Measurements from ENCODE around the gene ABCG8.

Gene ABCG8

DNA sequence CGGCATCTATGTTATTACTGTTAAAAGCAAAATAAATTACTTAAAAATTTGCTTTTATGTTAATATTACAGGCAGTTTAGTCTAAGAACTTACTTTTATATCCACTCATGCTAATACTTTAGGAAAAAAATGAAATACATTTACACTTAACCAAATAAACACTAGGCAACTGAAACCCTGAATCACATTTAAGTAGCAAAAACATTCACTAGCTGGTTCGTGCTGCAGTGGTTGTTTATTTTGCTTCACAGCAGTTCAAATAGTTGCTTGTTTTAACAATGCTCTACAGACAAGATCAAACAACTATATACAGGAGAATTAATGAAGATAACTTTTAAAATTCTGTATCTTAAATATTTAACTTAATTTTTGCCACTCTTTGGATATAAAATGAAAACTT is 60.8 kb downstream of the ABCG8 start:
- TF ChIP-seq NFIC (IDR thresholded peaks at IDR 0.05): no peak
- TF ChIP-seq TEAD4 (IDR thresholded peaks at IDR 0.05): no peak
- no peak for TF ChIP-seq TCF12 (IDR thresholded peaks at IDR 0.05; ENCODE audit: low read depth)
- no peak for TF ChIP-seq CEBPB (IDR thresholded peaks at IDR 0.05)
- TF ChIP-seq, protein P1, sequence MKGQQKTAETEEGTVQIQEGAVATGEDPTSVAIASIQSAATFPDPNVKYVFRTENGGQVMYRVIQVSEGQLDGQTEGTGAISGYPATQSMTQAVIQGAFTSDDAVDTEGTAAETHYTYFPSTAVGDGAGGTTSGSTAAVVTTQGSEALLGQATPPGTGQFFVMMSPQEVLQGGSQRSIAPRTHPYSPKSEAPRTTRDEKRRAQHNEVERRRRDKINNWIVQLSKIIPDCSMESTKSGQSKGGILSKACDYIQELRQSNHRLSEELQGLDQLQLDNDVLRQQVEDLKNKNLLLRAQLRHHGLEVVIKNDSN (IDR thresholded peaks at IDR 0.05): no peak

DNA sequence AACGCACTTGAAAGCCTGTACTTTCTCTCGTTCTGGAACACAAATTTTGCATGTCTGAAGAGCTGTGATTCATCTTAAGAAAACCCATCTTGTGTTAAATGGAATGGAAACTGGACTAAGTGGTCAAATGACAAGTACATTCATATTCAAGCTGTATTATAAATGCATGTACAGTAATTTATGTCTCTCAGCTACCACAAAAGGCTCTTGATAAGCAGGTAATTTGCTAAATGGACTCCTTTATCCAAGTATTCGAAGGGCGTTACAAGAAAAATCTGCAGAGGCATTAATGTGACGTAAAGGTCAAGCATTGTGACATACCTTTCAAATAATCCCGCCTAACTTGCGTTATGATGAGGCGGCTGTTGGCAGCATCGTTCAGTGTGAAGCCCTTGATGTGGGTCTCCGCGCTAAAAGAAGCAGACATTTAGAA is 66.6 kb downstream of the ABCG8 start:
- TF ChIP-seq TEAD4 (IDR thresholded peaks at IDR 0.05) (no peak), EP300 (IDR thresholded peaks at IDR 0.05; ENCODE audit: borderline replicate concordance) (no peak), TCF12 (IDR thresholded peaks at IDR 0.05; ENCODE audit: low read depth) (no peak), NFIC (IDR thresholded peaks at IDR 0.05) (no peak), ZBTB7A (IDR thresholded peaks at IDR 0.05; ENCODE audit: low read depth) (no peak), TAF1 (IDR thresholded peaks at IDR 0.05; ENCODE audit: low read depth) (no peak), EGR1 (IDR thresholded peaks at IDR 0.05) (no peak), CEBPB (IDR thresholded peaks at IDR 0.05) (no peak), RAD21 (IDR thresholded peaks at IDR 0.05; ENCODE audit: low read depth) (no peak), FOXM1 (IDR thresholded peaks at IDR 0.05; ENCODE audit: borderline replicate concordance, low read depth) (no peak), CREB1 (IDR thresholded peaks at IDR 0.05; ENCODE audit: low read depth) (no peak)
- TF ChIP-seq, protein P1 (IDR thresholded peaks at IDR 0.05): no peak
- TF ChIP-seq, protein P2, sequence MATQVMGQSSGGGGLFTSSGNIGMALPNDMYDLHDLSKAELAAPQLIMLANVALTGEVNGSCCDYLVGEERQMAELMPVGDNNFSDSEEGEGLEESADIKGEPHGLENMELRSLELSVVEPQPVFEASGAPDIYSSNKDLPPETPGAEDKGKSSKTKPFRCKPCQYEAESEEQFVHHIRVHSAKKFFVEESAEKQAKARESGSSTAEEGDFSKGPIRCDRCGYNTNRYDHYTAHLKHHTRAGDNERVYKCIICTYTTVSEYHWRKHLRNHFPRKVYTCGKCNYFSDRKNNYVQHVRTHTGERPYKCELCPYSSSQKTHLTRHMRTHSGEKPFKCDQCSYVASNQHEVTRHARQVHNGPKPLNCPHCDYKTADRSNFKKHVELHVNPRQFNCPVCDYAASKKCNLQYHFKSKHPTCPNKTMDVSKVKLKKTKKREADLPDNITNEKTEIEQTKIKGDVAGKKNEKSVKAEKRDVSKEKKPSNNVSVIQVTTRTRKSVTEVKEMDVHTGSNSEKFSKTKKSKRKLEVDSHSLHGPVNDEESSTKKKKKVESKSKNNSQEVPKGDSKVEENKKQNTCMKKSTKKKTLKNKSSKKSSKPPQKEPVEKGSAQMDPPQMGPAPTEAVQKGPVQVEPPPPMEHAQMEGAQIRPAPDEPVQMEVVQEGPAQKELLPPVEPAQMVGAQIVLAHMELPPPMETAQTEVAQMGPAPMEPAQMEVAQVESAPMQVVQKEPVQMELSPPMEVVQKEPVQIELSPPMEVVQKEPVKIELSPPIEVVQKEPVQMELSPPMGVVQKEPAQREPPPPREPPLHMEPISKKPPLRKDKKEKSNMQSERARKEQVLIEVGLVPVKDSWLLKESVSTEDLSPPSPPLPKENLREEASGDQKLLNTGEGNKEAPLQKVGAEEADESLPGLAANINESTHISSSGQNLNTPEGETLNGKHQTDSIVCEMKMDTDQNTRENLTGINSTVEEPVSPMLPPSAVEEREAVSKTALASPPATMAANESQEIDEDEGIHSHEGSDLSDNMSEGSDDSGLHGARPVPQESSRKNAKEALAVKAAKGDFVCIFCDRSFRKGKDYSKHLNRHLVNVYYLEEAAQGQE (IDR thresholded peaks at IDR 0.05; ENCODE audit: low read depth): no peak
- TF ChIP-seq, protein P3, sequence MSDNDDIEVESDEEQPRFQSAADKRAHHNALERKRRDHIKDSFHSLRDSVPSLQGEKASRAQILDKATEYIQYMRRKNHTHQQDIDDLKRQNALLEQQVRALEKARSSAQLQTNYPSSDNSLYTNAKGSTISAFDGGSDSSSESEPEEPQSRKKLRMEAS (IDR thresholded peaks at IDR 0.05): no peak

DNA sequence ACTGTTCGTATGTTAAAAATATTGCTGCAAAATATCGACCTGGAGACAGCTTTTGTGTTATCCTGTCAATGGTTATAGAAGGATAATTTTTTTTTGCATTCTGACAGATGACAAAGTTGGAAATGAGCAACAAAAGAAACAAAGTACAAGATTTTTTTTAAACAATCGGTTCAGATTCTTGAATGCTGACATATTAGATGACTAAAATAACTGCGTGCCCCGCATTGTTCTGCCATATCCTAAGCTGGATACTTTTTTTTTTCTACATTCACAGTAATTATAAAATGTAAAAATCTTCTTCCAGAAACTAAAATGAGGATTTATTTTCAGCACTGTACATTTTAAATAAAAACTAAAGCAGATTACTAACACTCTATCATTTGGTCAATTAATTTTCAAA is 67.1 kb downstream of the ABCG8 start:
- no peak for TF ChIP-seq CEBPB (IDR thresholded peaks at IDR 0.05)
- no peak for TF ChIP-seq EGR1 (IDR thresholded peaks at IDR 0.05)
- TF ChIP-seq FOXM1 (IDR thresholded peaks at IDR 0.05; ENCODE audit: borderline replicate concordance, low read depth): no peak
- no peak for TF ChIP-seq ZBTB7A (IDR thresholded peaks at IDR 0.05; ENCODE audit: low read depth)
- TF ChIP-seq RAD21 (IDR thresholded peaks at IDR 0.05; ENCODE audit: low read depth): no peak
- TF ChIP-seq TEAD4 (IDR thresholded peaks at IDR 0.05): no peak
- TF ChIP-seq, protein P2 (IDR thresholded peaks at IDR 0.05; ENCODE audit: low read depth): no peak
- no peak for TF ChIP-seq TAF1 (IDR thresholded peaks at IDR 0.05; ENCODE audit: low read depth)
- TF ChIP-seq TCF12 (IDR thresholded peaks at IDR 0.05; ENCODE audit: low read depth): no peak
- TF ChIP-seq YY1 (IDR thresholded peaks at IDR 0.05; ENCODE audit: low read depth): no peak

DNA sequence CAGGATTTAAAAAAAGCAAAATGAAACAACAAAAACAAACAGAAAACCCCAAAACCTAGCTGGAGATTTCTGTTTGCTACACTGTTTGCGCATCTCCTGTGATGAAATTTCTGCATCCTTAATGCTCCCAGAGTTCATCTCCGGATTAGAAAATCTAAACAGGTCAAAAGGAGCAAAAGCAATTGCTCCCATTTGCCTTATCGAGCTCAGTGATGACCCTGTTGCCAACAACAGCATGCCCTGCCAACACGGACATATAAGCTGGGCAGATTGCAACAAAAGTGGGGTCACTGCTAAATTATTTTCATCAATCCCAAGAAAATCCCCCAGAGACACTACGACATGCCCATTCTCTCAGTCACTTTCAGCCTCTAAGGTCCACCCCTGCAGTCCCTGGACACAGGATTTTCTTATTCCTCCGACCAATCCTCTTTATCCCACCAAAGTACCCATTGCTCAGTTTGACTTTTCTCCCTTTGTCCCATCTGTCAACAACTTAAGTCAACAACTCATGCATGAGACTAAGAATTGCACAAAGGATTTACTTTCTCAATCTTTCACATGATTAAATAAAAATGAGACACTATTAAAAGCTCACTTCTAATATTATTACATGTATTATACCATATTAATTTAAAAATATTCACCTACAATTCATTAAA is 67.8 kb downstream of the ABCG8 start:
- TF ChIP-seq TAF1 (IDR thresholded peaks at IDR 0.05; ENCODE audit: low read depth): no peak
- TF ChIP-seq, protein P2 (IDR thresholded peaks at IDR 0.05; ENCODE audit: low read depth): no peak
- TF ChIP-seq TEAD4 (IDR thresholded peaks at IDR 0.05): no peak
- no peak for TF ChIP-seq CREB1 (IDR thresholded peaks at IDR 0.05; ENCODE audit: low read depth)
- no peak for TF ChIP-seq EGR1 (IDR thresholded peaks at IDR 0.05)
- TF ChIP-seq TCF12 (IDR thresholded peaks at IDR 0.05; ENCODE audit: low read depth): no peak
- TF ChIP-seq FOXM1 (IDR thresholded peaks at IDR 0.05; ENCODE audit: borderline replicate concordance, low read depth): no peak
- no peak for TF ChIP-seq ZBTB7A (IDR thresholded peaks at IDR 0.05; ENCODE audit: low read depth)
- TF ChIP-seq, protein P1 (IDR thresholded peaks at IDR 0.05): no peak
- TF ChIP-seq YY1 (IDR thresholded peaks at IDR 0.05; ENCODE audit: low read depth): no peak
- TF ChIP-seq NFIC (IDR thresholded peaks at IDR 0.05): no peak
- no peak for TF ChIP-seq CEBPB (IDR thresholded peaks at IDR 0.05)
- TF ChIP-seq, protein P3 (IDR thresholded peaks at IDR 0.05): no peak
- TF ChIP-seq EP300 (IDR thresholded peaks at IDR 0.05; ENCODE audit: borderline replicate concordance): no peak
- no peak for TF ChIP-seq RAD21 (IDR thresholded peaks at IDR 0.05; ENCODE audit: low read depth)

All from Ishikawa (cell line).